Activated CD4-positive, CD25-positive, alpha-beta regulatory T cell treated with anti-CD3 and anti-CD28 coated beads, Interleukin-2, amount 50 U/mL, for 16 hours (primary cell): ENCODE measurements around the gene KRTAP4-3.
"Not testable (repeated sequence)": the region's sequence is repeated elsewhere in the genome, so short reads cannot be mapped to it uniquely, and the experiment has no call there.

Source experiments
- DNase-seq: peaks from one replicate; pipeline ENCODE4 v3.0.0-alpha.2; 2020; ENCODE audit warnings: low read depth, low spot score

The KRTAP4-3 gene

GRCh38 chr17:41168121-41168520, at the start of gene KRTAP4-3:
Gene KRTAP4-3 (minus strand): TSS chr17:41168221. CDS start chr17:41168172, 49 bp downstream.
- DNase-seq = no peak

DNA sequence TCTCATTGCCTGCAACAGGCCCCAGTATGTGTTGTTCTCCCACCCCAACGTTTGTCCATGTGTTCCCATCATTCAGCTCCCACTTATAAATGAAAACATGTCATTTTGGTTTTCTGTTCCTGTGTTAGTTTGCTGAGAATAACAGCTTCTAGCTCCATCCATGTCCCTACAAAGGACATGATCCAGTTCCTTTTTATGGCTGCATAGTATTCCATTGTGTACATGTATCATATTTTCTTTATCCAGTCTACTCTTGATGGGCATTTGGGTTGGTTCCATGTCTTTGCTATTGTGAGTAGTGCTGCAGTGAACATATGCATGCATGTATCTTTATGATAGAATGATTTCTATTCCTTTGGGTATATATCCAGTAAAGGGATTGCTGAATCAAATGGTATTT, 47.7 kb upstream of the KRTAP4-3 start:
- no peak for DNase-seq

DNA sequence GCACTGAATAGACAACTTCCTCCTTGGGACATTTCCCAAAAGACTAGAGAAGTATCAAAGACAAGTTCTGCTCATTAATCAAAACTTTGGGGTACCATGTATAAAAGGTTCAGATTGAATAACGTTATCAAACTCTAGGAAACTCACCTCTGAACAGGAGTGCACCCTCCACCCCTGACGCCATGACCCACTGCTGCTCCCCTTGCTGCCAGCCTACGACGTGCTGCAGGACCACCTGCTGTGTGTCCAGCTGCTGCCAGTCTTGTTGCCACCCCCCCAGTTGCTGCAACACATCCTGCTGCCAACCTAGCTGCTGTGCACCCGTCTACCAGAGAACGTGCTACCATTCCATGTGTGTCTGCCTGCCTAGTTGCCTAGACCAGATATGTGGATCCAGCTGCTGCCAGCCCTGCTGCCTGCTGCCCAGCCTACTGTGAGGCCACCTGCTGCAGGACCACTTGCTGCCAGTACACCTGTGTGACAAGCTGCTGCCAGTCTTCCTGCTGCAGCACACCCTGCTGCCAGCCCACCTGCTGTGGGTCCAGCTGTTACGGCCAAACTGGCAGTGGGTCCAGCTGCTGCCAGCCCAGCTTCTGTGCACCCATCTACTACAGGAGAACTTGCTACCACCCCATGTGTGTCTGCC, 44.6 kb upstream of the KRTAP4-3 start:
- no peak for DNase-seq

GRCh38 chr17:41211845-41212466, 43.9 kb upstream of the KRTAP4-3 start:
- no peak for DNase-seq

DNA sequence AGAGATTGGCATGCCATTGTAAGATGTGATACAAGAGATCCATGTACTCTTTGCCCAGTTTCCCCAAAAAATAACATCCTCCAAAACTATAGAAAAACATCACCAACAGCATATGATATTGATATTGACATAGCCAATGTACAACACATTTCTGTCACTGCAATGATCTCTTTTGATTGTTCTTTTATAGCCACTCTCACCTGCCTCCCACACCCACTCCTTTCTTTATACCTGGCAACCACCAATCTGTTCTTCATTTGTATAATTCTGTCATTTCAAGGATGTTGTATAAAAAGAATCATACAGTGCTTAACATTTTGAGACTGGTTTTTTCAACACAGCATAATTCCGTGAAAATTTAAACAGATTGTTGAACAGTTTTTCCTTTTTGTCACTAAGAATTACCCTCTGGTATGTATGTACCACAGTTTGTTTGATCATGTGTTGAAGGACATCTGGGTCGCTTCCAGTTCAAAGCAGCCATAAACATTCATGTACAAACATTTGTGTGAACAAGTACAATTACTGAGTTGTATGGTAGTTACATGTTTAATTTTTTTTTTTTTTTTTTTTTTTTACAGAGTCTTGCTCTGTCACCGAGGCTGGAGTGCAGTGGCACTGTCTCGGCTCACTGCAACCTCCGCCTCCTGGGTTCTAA, 31.5 kb upstream of the KRTAP4-3 start:
- no peak for DNase-seq

DNA sequence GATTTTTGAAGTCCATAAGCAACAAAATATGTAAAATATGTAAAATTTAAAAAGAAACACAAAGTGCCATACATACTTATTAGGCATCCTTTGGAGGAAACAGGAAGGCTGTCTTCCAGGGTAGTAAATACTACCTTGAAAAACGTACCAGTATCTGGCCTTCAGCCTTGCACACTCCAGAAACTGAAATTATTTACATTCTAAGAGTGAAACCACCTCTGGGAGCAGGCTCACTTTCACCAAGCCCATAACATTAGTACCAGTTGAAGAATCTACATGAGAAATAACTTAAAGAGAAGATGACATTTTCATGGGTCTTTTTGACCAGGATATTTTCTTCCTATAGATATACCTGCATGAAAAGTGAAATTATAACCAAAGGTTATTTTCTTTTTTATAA, 28.0 kb upstream of the KRTAP4-3 start:
- DNase-seq = no peak

DNA sequence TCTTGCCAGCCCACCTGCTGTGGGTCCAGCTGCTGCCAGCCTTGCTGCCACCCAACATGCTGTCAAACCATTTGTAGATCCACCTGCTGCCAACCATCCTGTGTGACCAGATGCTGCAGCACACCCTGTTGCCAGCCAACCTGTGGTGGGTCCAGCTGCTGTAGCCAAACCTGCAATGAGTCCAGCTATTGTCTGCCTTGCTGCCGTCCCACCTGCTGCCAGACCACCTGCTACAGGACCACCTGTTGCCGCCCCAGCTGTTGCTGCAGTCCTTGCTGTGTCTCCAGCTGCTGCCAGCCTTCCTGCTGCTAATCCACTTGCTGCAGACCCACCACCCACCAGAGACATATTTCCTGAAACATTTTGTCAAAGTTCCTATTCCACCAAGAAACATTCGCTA, 22.3 kb upstream of the KRTAP4-3 start:
- no peak for DNase-seq

- not testable (repeated sequence) for DNase-seq
Measured at GRCh38 chr17:41189837-41190318, 21.9 kb upstream of the KRTAP4-3 start, which contains the start of gene KRTAP9-1. Gene KRTAP9-1 (plus strand): TSS chr17:41189887. CDS start chr17:41189887, 0 bp downstream.

DNA sequence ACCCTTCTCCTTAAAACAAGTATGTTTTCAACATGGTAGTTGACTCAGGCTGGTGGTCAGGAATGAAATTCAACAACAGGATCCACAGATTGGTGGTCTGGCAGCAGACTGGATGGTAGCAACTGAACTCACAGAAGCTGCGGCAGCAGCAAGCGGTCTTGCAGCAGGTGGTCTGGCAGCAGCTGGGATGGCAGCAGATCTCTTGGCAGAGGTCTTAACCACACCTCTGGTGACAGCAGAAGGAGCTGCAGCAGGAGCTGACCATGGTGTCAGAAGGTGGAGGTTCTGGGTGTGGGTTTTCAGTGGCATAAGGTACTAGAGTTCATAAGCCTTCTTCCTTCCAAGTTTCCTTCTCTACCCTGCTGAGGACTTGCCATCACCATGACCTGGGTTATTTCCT, 18.9 kb upstream of the KRTAP4-3 start:
- no peak for DNase-seq

DNA sequence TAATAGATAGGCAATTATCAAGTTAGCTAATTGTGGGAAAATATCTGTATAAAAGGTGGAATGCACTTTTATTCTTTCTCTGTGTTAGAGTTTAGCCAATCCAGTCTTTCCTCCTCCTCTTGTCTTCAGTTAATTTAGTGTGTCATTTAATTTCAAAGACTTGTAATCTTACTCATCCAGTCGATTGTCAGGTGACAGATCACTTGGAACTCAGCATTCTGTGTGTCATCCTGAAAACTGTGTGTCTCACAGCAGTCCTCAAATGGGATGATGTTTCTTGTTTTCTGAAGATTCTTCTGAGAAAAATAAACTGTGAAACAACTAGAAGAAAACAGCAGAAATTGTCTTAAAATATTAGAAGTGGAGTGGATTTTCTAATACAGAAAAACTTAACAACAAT, 17.0 kb upstream of the KRTAP4-3 start:
- DNase-seq = no peak

DNA sequence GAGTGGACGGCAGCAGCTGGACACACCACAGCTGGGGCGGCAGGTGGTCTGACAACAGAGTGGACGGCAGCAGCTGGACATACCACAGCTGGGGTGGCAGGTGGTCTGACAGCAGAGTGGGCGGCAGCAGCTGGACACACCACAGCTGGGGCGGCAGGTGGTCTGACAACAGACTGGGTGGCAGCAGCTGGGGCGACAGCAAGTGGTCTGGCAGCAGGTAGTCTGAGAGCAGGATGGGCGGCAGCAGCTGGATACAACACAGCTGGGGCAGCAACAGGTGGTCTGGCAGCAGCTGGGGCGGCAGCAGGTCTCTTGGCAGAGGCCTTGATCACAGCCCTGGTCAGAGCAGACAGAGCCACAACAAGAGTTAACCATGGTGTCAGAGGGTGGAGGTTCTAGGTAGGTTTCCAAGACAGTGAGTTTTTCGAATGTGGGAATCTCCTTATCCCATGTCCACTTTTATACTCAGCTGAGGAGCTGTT, 16.5 kb upstream of the KRTAP4-3 start, which contains the start of gene KRTAP4-1:
Gene KRTAP4-1 (minus strand): TSS at position 432 of the 482 bp plus-strand sequence. CDS start 57 bp downstream, at position 375.
- DNase-seq = no peak

- DNase-seq = no peak
Measured at GRCh38 chr17:41178843-41179616, 11.0 kb upstream of the KRTAP4-3 start.

GRCh38 chr17:41178341-41178740, 10.3 kb upstream of the KRTAP4-3 start:
- no peak for DNase-seq

DNA sequence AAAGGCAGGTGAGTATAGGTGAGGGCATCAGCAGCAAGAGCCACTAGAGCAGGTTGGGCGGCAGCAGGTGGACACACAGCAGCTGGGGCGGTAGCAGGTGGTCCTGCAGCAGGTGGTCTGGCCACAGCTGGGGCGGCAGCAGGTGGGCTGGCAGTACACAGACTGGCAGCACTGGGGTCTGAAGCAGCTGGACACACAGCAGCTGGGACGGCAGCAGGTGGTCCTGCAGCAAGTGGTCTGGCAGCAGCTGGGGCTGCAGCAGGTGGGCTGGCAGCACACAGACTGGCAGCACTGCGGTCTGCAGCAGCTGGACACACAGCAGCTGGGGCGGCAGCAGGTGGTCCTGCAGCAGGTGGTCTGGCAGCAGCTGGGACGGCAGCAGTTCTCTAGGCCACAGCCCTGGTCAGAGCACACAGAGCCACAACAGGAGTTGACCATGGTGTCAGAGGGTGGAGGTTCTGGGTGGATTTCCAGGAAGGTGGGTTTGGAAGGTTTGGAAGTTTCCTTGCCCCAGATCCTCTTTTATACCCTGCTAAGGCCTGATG, 9.8 kb upstream of the KRTAP4-3 start, which contains the start of gene KRTAP4-2:
Gene KRTAP4-2 (minus strand): TSS at position 495 of the 545 bp plus-strand sequence. CDS start 57 bp downstream, at position 438.
- no peak for DNase-seq

GRCh38 chr17:41176744-41177387, 8.8 kb upstream of the KRTAP4-3 start:
- no peak for DNase-seq

GRCh38 chr17:41171886-41172285, 3.9 kb upstream of the KRTAP4-3 start:
- no peak for DNase-seq

- no peak for DNase-seq
Measured at GRCh38 chr17:41167561-41167960, 460 bp downstream of the KRTAP4-3 start.

DNA sequence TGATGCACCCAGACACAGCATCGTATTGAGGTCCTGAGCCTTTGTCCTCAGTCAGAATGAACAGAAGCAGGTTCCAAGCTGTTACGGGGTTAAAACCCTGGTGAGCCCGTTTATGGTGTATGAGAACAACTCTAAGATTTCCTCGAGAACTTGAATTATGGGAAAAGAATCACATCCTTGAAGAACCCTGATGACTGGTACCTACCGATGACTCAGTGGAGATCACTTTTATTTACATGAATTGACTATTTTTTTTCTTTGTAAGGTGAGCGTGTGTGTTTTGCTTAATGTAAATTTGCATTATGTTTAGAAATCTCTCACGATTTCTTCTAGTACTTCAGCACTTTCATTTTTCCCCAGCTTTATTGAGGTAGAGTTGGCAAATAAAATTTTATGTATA, 4.2 kb downstream of the KRTAP4-3 start:
- no peak for DNase-seq

DNA sequence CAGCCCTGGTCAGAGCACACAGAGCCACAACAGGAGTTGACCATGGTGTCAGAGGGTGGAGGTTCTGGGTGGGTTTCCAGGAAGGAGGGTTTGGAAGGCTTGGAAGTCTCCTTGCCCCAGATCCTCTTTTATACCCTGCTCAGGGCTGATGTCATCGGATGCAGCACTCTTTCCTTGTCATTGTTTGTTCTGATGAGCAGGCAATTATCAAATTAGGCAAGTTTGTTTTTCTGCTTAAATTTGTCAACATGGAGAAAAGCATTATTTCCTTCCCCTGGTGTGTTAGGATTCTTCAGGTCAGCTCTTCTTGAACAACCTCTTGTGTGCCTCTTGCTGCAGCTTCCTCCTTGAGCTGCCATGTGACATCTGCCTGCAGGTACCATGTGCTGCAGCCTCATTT, 7.4 kb downstream of the KRTAP4-3 start, which contains the start of gene KRTAP4-4:
Gene KRTAP4-4 (minus strand): TSS at position 101 of the 400 bp plus-strand sequence. CDS start 57 bp downstream, at position 44.
- no peak for DNase-seq

DNA sequence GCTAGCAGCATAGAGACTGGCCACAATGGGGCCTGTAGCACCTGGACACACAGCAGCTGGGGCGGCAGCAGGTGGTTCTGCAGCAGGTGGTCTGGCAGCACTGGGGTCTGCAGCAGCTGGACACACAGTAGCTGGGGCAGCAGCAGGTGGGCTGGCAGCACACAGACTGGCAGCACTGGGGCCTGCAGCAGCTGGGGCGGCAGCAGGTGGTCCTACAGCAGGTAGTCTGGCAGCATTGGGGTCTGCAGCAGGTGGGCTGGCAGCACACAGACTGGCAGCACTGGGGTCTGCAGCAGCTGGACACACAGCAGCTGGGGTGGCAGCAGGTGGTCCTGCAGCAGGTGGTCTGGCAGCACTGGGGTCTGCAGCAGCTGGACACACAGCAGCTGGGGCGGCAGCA, 7.8 kb downstream of the KRTAP4-3 start:
- DNase-seq = not testable (repeated sequence)
